Psoas muscle (tissue), 8 donors: ENCODE data around the gene BANF2. TPM values are rescaled to one million over a fixed set of nuclear protein-coding genes. Genes with fewer than 3 reads are reported as not detected.
"Not testable (repeated sequence)": the region's sequence is repeated elsewhere in the genome, so short reads cannot be mapped to it uniquely, and the experiment has no call there.

ENCODE experiments used
- ATAC-seq, 4 donors: fragments of 200-7000 bp; cut with Tn5 transposase; one replicate each; pipeline ENCODE4 v1.9.1; 2020; ENCODE audit warnings: moderate library complexity in 3 of 4, mild to moderate bottlenecking in 2 of 4
- DNase-seq, 2 donors: peaks; one replicate each; pipeline ENCODE4 v3.0.0-alpha.2; 2020
- H3K27ac ChIP-seq: fragments of 200-600 bp; one replicate; pipeline ENCODE4 v1.8.0; 2022
- H3K27me3 ChIP-seq, 3 donors: fragments of 200-600 bp in 1 of 3; one replicate each; pipeline versions ENCODE4 v1.6.1 to v1.8.0; 2013 to 2022; ENCODE audit warnings: low read length in 2 of 3, mild to moderate bottlenecking in 2 of 3, moderate library complexity in 1 of 3; ENCODE audit not compliant: insufficient read depth in 3 of 3
- H3K36me3 ChIP-seq, 2 donors: fragments of 200-600 bp in 1 of 2; one replicate each; pipeline versions ENCODE4 v1.6.1 to v1.8.0; 2013 to 2022; ENCODE audit warnings: low read depth in 1 of 2, mild to moderate bottlenecking in 1 of 2, moderate library complexity in 1 of 2; ENCODE audit not compliant: insufficient read depth in 1 of 2
- H3K4me1 ChIP-seq: fragments of 200-600 bp; one replicate; pipeline ENCODE4 v1.8.0; 2022
- H3K4me3 ChIP-seq: fragments of 200-600 bp; one replicate; pipeline ENCODE4 v1.8.0; 2022; ENCODE audit warnings: mild to moderate bottlenecking
- H3K9me3 ChIP-seq: fragments of 200-600 bp; one replicate; pipeline ENCODE4 v1.8.0; 2022
- CTCF ChIP-seq: fragments of 200-600 bp; IDR thresholded peaks from one replicate; pipeline ENCODE4 v1.8.0; 2022; ENCODE audit warnings: antibody characterized with exemption
- WGBS, 3 donors: extraction: QIAGEN DNeasy Blood & Tissue Kit; methylation state at CpG; one replicate each; pipeline versions ENCODE4 v1.1.6 to v1.1.7; 2013; 5-methylcytosine and 5-hydroxymethylcytosine counted together
- intact Hi-C, 2 donors: fragments of 100-400 bp; cut with DNase I; formaldehyde crosslinking; loops; one replicate each; pipeline versions ENCODE4 v1.11.0 to v1.14.2; 2022
- polyA plus RNA-seq, 3 donors: library from polyadenylated mRNA; stranded (reverse); fragments of 200-250 nt; gene quantifications; one replicate each; pipeline ENCODE4 v1.2.3, GENCODE V29; 2013
- total RNA-seq, 4 donors: library from RNA; stranded (reverse); fragmentation: NEBNext Ultra II Directional in 2 of 4; extraction: Animal tissue kit (Norgen Biotek cat#: 25700) in 2 of 4; gene quantifications; one replicate each; pipeline versions ENCODE4 v1.2.1 to v1.2.4, GENCODE V29; 2021 to 2023
- donor health status: healthy with polysubstance abuse.
- donor health status: DM: no; HTN: no; CAD: no; lungs with moderate emphysema.
- donor health status: Bipolar disorder and iron deficiency.
- donor health status: healthy.
- donor health status: DM: yes; HTN: yes; CAD: no.
- donor health status: DM: no; HTN: no; CAD: no.
- donor health status: DM: no; HTN: no; CAD: no.
- donor health status: DM: yes; HTN: yes; CAD: no.

The BANF2 gene
- total and polyA plus RNA-seq, 7 donors: not detected

GRCh38 chr20:17768271-17768670 is 68.5 kb downstream of the BANF2 start:
- no peak for TF ChIP-seq CTCF
- no peaks in the 10 kb centered on the region for H3K4me1 ChIP-seq
- DNase-seq: no peak
- H3K36me3 ChIP-seq: no peaks in the 10 kb centered on the region
- no peak overlapping the region for H3K4me3 ChIP-seq
- no peaks in the 10 kb centered on the region for H3K27me3 ChIP-seq
- H3K27ac ChIP-seq: no peak overlapping the region
- WGBS, 3 donors: 39 to 53% (median 52%) methylated on average over 2 of the region's 2 CpGs
- H3K9me3 ChIP-seq: no peaks in the 10 kb centered on the region
- intact Hi-C loops: no loop called here
- no peak for ATAC-seq

GRCh38 chr20:17769716-17770115 is 70.0 kb downstream of the BANF2 start:
- H3K36me3 ChIP-seq, H3K4me1 ChIP-seq, H3K27ac ChIP-seq, H3K9me3 ChIP-seq, H3K27me3 ChIP-seq, intact Hi-C loops, H3K4me3 ChIP-seq, DNase-seq, ATAC-seq: not testable (repeated sequence)
- WGBS, 3 donors: 92 to 96% (median 95%) methylated on average over 8 of the region's 8 CpGs

GRCh38 chr20:17771206-17772004 is 71.6 kb downstream of the BANF2 start:
- no peaks in the 10 kb centered on the region for H3K9me3 ChIP-seq
- no peak overlapping the region for H3K4me3 ChIP-seq
- H3K4me1 ChIP-seq: no peaks in the 10 kb centered on the region
- H3K27ac ChIP-seq: no peak overlapping the region
- no peak for DNase-seq
- ATAC-seq: no peak
- TF ChIP-seq CTCF: no peak
- H3K36me3 ChIP-seq: no peaks in the 10 kb centered on the region
- no peaks in the 10 kb centered on the region for H3K27me3 ChIP-seq
- WGBS, 3 donors: 54 to 62% (median 60%) methylated on average over 19 of the region's 19 CpGs
- intact Hi-C loops: no loop called here

GRCh38 chr20:17772005-17772343 is 72.2 kb downstream of the BANF2 start:
- WGBS, 3 donors: 49 to 62% (median 62%) methylated on average over 3 of the region's 3 CpGs
- Histone ChIP-seq H3K9me3 (no peaks in the 10 kb centered on the region), H3K4me1 (no peaks in the 10 kb centered on the region), H3K27me3 (no peaks in the 10 kb centered on the region), H3K4me3 (no peak overlapping the region), H3K36me3 (no peaks in the 10 kb centered on the region), H3K27ac (no peak overlapping the region)
- TF ChIP-seq CTCF: no peak
- ATAC-seq (no peak), DNase-seq (no peak)
- intact Hi-C loops: no loop called here

GRCh38 chr20:17773619-17774018 is 73.9 kb downstream of the BANF2 start:
- Histone ChIP-seq H3K9me3 (no peaks in the 10 kb centered on the region), H3K36me3 (no peaks in the 10 kb centered on the region), H3K27ac (no peak overlapping the region), H3K27me3 (no peaks in the 10 kb centered on the region), H3K4me3 (no peak overlapping the region), H3K4me1 (no peaks in the 10 kb centered on the region)
- WGBS, 3 donors: 81 to 85% (median 83%) methylated on average over 6 of the region's 6 CpGs
- no peak for ATAC-seq
- intact Hi-C loops: no loop called here
- DNase-seq: no peak
- no peak for TF ChIP-seq CTCF
